Hepatocyte (in vitro differentiated cells): ENCODE data around the gene HIGD1A.

ENCODE experiments used
- EZH2 ChIP-seq: fragments of 200-600 bp; sonication (generic); IDR thresholded peaks from 2 replicates; pipeline ENCODE4 v1.6.1; 2016; ENCODE audit warnings: antibody characterized with exemption, mild to moderate bottlenecking, borderline replicate concordance
- EZH2phosphoT487 ChIP-seq: fragments of 200-600 bp; sonication (generic); IDR thresholded peaks from one replicate; pipeline ENCODE4 v1.6.1; 2018; ENCODE audit warnings: antibody characterized with exemption, mild to moderate bottlenecking, low read depth, moderate library complexity; ENCODE audit not compliant: unreplicated experiment, severe bottlenecking
- TF ChIP-seq, protein P1 (sequence below): fragments of 200-600 bp; sonication (generic); IDR thresholded peaks from 2 replicates; pipeline ENCODE4 v1.5.1; 2016; ENCODE audit warnings: antibody characterized with exemption, mild to moderate bottlenecking; ENCODE audit not compliant: poor library complexity

DNA sequence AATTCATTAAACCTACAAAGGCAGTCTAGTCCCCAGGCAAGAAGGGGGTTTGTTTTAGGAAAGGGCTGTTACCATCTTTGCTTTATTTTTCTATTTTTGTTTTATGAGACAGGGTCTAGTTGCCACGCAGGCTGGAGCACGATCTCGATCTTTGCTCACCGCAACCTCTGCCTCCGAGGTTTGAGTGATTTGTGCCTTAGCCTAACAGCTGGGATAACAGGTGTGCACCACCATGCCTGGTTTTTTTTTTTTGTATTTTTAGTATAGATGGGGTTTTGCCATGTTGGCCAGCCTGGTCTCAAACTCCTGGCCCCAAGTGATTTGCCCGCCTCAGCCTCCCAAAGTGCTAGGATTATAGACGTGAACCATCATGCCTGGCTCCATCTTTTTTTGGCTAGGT is 4.9 kb downstream of the HIGD1A start:
- TF ChIP-seq EZH2 = no peak
- TF ChIP-seq, protein P1, sequence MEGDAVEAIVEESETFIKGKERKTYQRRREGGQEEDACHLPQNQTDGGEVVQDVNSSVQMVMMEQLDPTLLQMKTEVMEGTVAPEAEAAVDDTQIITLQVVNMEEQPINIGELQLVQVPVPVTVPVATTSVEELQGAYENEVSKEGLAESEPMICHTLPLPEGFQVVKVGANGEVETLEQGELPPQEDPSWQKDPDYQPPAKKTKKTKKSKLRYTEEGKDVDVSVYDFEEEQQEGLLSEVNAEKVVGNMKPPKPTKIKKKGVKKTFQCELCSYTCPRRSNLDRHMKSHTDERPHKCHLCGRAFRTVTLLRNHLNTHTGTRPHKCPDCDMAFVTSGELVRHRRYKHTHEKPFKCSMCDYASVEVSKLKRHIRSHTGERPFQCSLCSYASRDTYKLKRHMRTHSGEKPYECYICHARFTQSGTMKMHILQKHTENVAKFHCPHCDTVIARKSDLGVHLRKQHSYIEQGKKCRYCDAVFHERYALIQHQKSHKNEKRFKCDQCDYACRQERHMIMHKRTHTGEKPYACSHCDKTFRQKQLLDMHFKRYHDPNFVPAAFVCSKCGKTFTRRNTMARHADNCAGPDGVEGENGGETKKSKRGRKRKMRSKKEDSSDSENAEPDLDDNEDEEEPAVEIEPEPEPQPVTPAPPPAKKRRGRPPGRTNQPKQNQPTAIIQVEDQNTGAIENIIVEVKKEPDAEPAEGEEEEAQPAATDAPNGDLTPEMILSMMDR = no peak
- TF ChIP-seq EZH2phosphoT487 = no peak
